DOHH2 (cell line): ENCODE data around the gene SPATA12.

Source experiments
- H3F3A ChIP-seq: fragments of 200-600 bp; sonication (generic), shearing (Covaris generic); 2 replicates; pipeline ENCODE4 v1.6.0; 2016; ENCODE audit warnings: antibody characterized with exemption, mild to moderate bottlenecking; ENCODE audit not compliant: control insufficient read depth, insufficient read depth
- H3K27ac ChIP-seq: fragments of 200-600 bp; sonication (generic); 2 replicates; pipeline ENCODE4 v1.5.1; 2014; ENCODE audit warnings: low read depth, mild to moderate bottlenecking, low read length, moderate library complexity
- H3K27me3 ChIP-seq: fragments of 200-600 bp; sonication (generic); 2 replicates; pipeline ENCODE4 v1.6.1; 2014; ENCODE audit warnings: mild to moderate bottlenecking, low read length, mixed read lengths; ENCODE audit not compliant: control insufficient read depth
- H3K36me3 ChIP-seq: fragments of 200-600 bp; sonication (generic); 2 replicates; pipeline ENCODE4 v1.6.1; 2014; ENCODE audit warnings: mild to moderate bottlenecking, low read length, moderate library complexity, mixed read lengths; ENCODE audit not compliant: control insufficient read depth
- H3K4me1 ChIP-seq: fragments of 200-600 bp; sonication (generic); 2 replicates; pipeline ENCODE4 v1.6.1; 2014; ENCODE audit warnings: mild to moderate bottlenecking, low read length, mixed read lengths; ENCODE audit not compliant: control insufficient read depth
- H3K4me2 ChIP-seq: fragments of 200-600 bp; sonication (generic); 2 replicates; pipeline ENCODE4 v1.6.0; 2014; ENCODE audit warnings: mild to moderate bottlenecking, low read length, moderate library complexity
- H3K4me3 ChIP-seq: fragments of 200-600 bp; sonication (generic); 2 replicates; pipeline ENCODE4 v1.5.1; 2014; ENCODE audit warnings: mild to moderate bottlenecking, low read length, mixed read lengths
- H3K79me2 ChIP-seq: fragments of 200-600 bp; sonication (generic); 2 replicates; pipeline ENCODE4 v1.6.1; 2014; ENCODE audit warnings: mild to moderate bottlenecking, low read length, mixed read lengths; ENCODE audit not compliant: control insufficient read depth
- H3K9me2 ChIP-seq: fragments of 200-600 bp; sonication (generic); replicated peaks from 2 replicates; pipeline ENCODE4 v1.6.1; 2014; ENCODE audit warnings: mild to moderate bottlenecking, low read length, mixed read lengths; ENCODE audit not compliant: control insufficient read depth
- H3K9me3 ChIP-seq: fragments of 200-600 bp; sonication (generic); 2 replicates; pipeline ENCODE4 v1.6.1; 2014; ENCODE audit warnings: antibody characterized with exemption, low read length, mixed read lengths; ENCODE audit not compliant: control insufficient read depth, insufficient read depth
- H4K20me1 ChIP-seq: fragments of 200-600 bp; sonication (generic); 2 replicates; pipeline ENCODE4 v1.6.0; 2014; ENCODE audit warnings: low read depth, mild to moderate bottlenecking, antibody characterized with exemption, low read length, moderate library complexity; ENCODE audit not compliant: control insufficient read depth, insufficient read depth
- CTCF ChIP-seq: fragments of 200-600 bp; sonication (generic); IDR thresholded peaks from one replicate; pipeline ENCODE4 v1.5.1; 2014; ENCODE audit warnings: antibody characterized with exemption, mild to moderate bottlenecking, low read depth, low read length; ENCODE audit not compliant: poor library complexity, severe bottlenecking
- EZH2phosphoT487 ChIP-seq: fragments of 200-600 bp; sonication (generic); IDR thresholded peaks from 2 replicates; pipeline ENCODE4 v1.6.1; 2017; ENCODE audit warnings: borderline replicate concordance, mild to moderate bottlenecking, antibody characterized with exemption, low read length, moderate library complexity, mixed read lengths

The SPATA12 gene

GRCh38 chr3:57085211-57085610 lies 24.7 kb downstream of the SPATA12 start:
- Histone ChIP-seq H3K4me1 (no peaks in the 10 kb centered on the region), H3K79me2 (no peaks in the 10 kb centered on the region), H3K9me2 (no peaks in the 10 kb centered on the region)

GRCh38 chr3:57086201-57086600 lies 25.7 kb downstream of the SPATA12 start:
- TF ChIP-seq CTCF (no peak), EZH2phosphoT487 (no peak)
- Histone ChIP-seq H3K79me2 (no peaks in the 10 kb centered on the region), H3F3A (no peaks in the 10 kb centered on the region), H3K4me3 (no peak overlapping the region), H3K4me1 (no peaks in the 10 kb centered on the region), H3K9me2 (no peaks in the 10 kb centered on the region), H3K4me2 (no peak overlapping the region), H4K20me1 (no peaks in the 10 kb centered on the region), H3K9me3 (no peaks in the 10 kb centered on the region), H3K36me3 (no peaks in the 10 kb centered on the region), H3K27me3 (peaks cover 13% of the 10 kb centered on the region), H3K27ac (no peak overlapping the region)

More at GRCh38 chr3:57085211-57085610, 24.7 kb downstream of the SPATA12 start:
- Histone ChIP-seq H3K27me3 (peaks cover 14% of the 10 kb centered on the region; the same call in 1 of the 2 replicates), H3K27ac (no peak overlapping the region), H3K4me2 (no peak overlapping the region), H3K36me3 (no peaks in the 10 kb centered on the region), H3F3A (no peaks in the 10 kb centered on the region), H3K9me3 (no peaks in the 10 kb centered on the region), H3K4me3 (no peak overlapping the region), H4K20me1 (no peaks in the 10 kb centered on the region)
- no peak for TF ChIP-seq EZH2phosphoT487
- TF ChIP-seq CTCF = no peak

GRCh38 chr3:57087361-57088092 lies 27.1 kb downstream of the SPATA12 start:
- H3K27ac ChIP-seq = no peak overlapping the region
- no peak overlapping the region for H3K4me3 ChIP-seq
- H3K79me2 ChIP-seq = no peaks in the 10 kb centered on the region
- H3K4me1 ChIP-seq = no peaks in the 10 kb centered on the region
- no peaks in the 10 kb centered on the region for H3K9me3 ChIP-seq
- H3K4me2 ChIP-seq = no peak overlapping the region
- no peaks in the 10 kb centered on the region for H4K20me1 ChIP-seq
- no peak for TF ChIP-seq CTCF
- no peak for TF ChIP-seq EZH2phosphoT487
- H3K9me2 ChIP-seq = no peaks in the 10 kb centered on the region
- H3F3A ChIP-seq = no peaks in the 10 kb centered on the region
- H3K36me3 ChIP-seq = no peaks in the 10 kb centered on the region
- peaks cover 12% of the 10 kb centered on the region for H3K27me3 ChIP-seq
